Liver (tissue), 9 donors: ENCODE data around the gene EVL. TPM values are rescaled to one million over a fixed set of nuclear protein-coding genes. Genes with fewer than 3 reads are reported as not detected.

Experiments
- DNase-seq: peaks from one replicate; pipeline ENCODE4 v3.0.0-alpha.2; 2017; ENCODE audit warnings: low spot score
- H3K27ac ChIP-seq, 2 donors: one replicate each; pipeline ENCODE4 v1.7.0; 2013; ENCODE audit warnings: inconsistent platforms in 2 of 2, low read length in 2 of 2, control low read depth in 1 of 2, low read depth in 1 of 2, mild to moderate bottlenecking in 1 of 2
- H3K27me3 ChIP-seq, 4 donors: one replicate each; pipeline versions ENCODE4 v1.6.1 to v1.7.0; 2013; ENCODE audit warnings: low read length in 3 of 4, inconsistent platforms in 1 of 4, mild to moderate bottlenecking in 1 of 4, moderate library complexity in 1 of 4; ENCODE audit not compliant: control insufficient read depth in 4 of 4, insufficient read depth in 4 of 4
- H3K36me3 ChIP-seq, 4 donors: one replicate each; pipeline versions ENCODE4 v1.6.1 to v1.7.0; 2013; ENCODE audit warnings: low read length in 3 of 4, mild to moderate bottlenecking in 3 of 4, low read depth in 1 of 4, moderate library complexity in 1 of 4; ENCODE audit not compliant: control insufficient read depth in 4 of 4, insufficient read depth in 3 of 4
- H3K4me1 ChIP-seq, 4 donors: one replicate each; pipeline versions ENCODE4 v1.6.1 to v1.7.0; 2013; ENCODE audit warnings: low read length in 3 of 4, mild to moderate bottlenecking in 3 of 4, moderate library complexity in 1 of 4; ENCODE audit not compliant: control insufficient read depth in 4 of 4, insufficient read depth in 4 of 4
- H3K4me3 ChIP-seq, 3 donors: one replicate each; pipeline versions ENCODE4 v1.6.1 to v1.7.0; 2013; ENCODE audit warnings: low read length in 3 of 3, control low read depth in 1 of 3, low read depth in 1 of 3, mild to moderate bottlenecking in 1 of 3
- H3K9ac ChIP-seq, 2 donors: one replicate each; pipeline ENCODE4 v1.7.0; 2013; ENCODE audit warnings: low read length in 2 of 2, mild to moderate bottlenecking in 2 of 2, moderate library complexity in 2 of 2, control low read depth in 1 of 2, low read depth in 1 of 2
- H3K9me3 ChIP-seq, 4 donors: one replicate each; pipeline versions ENCODE4 v1.6.1 to v1.7.0; 2013; ENCODE audit warnings: low read length in 3 of 4; ENCODE audit not compliant: control insufficient read depth in 4 of 4
- EGR1 ChIP-seq, 2 donors: IDR thresholded peaks; 2 replicates each; pipeline ENCODE4 v1.6.1; 2016 to 2018; ENCODE audit warnings: antibody characterized with exemption in 2 of 2, low read depth in 2 of 2
- FOXA1 ChIP-seq: IDR thresholded peaks from 2 replicates; pipeline ENCODE4 v1.6.1; 2016; ENCODE audit warnings: antibody characterized with exemption
- GABPA ChIP-seq, 2 donors: IDR thresholded peaks in 1 of 2; conservative IDR thresholded peaks in 1 of 2; 2 replicates each; pipeline ENCODE4 v1.6.1; 2016; ENCODE audit warnings: antibody characterized with exemption in 2 of 2, mild to moderate bottlenecking in 1 of 2, moderate library complexity in 1 of 2
- HNF4A ChIP-seq, 2 donors: conservative IDR thresholded peaks; 2 replicates each; pipeline ENCODE4 v1.6.1; 2016; ENCODE audit warnings: antibody characterized with exemption in 2 of 2, mild to moderate bottlenecking in 2 of 2
- HNF4G ChIP-seq: IDR thresholded peaks from 2 replicates; pipeline ENCODE4 v1.6.1; 2016; ENCODE audit warnings: antibody characterized with exemption
- MAX ChIP-seq: IDR thresholded peaks from 2 replicates; pipeline ENCODE4 v1.6.1; 2016; ENCODE audit warnings: antibody characterized with exemption
- NR2F2 ChIP-seq: IDR thresholded peaks from 2 replicates; pipeline ENCODE4 v1.6.1; 2016; ENCODE audit warnings: antibody characterized with exemption
- RAD21 ChIP-seq, 2 donors: IDR thresholded peaks; 2 replicates each; pipeline ENCODE4 v1.6.1; 2016; ENCODE audit warnings: antibody characterized with exemption in 2 of 2, mild to moderate bottlenecking in 2 of 2
- RXRA ChIP-seq, 2 donors: IDR thresholded peaks; 2 replicates each; pipeline ENCODE4 v1.6.1; 2017 to 2018; ENCODE audit warnings: antibody characterized with exemption in 2 of 2, mild to moderate bottlenecking in 1 of 2
- TAF1 ChIP-seq: conservative IDR thresholded peaks from 2 replicates; pipeline ENCODE4 v1.6.1; 2016; ENCODE audit warnings: antibody characterized with exemption, mild to moderate bottlenecking
- YY1 ChIP-seq: IDR thresholded peaks from 2 replicates; pipeline ENCODE4 v1.6.1; 2016; ENCODE audit warnings: antibody characterized with exemption, mild to moderate bottlenecking
- WGBS: extraction: QIAGEN DNeasy Blood & Tissue Kit; methylation state at CpG from one replicate; pipeline ENCODE4 v1.1.7; 2013; 5-methylcytosine and 5-hydroxymethylcytosine counted together
- polyA plus RNA-seq, 2 donors: library from polyadenylated mRNA; stranded (reverse) in 1 of 2; unstranded in 1 of 2; fragments of 200-250 nt in 1 of 2; fragments of >200 nt in 1 of 2; fragmentation: Nextera tagmentation in 1 of 2; extraction: Ambion mirVana in 1 of 2; gene quantifications; one replicate each; pipeline versions ENCODE4 v1.2.1 to v1.2.3, GENCODE V29; 2013 to 2015
- total RNA-seq, 2 donors: library from RNA; depleted of rRNA; stranded (reverse); fragments of >200 nt; gene quantifications; one replicate each; pipeline ENCODE4 v1.2.3, GENCODE V29; 2014
- TF ChIP-seq, protein P1 (sequence below): IDR thresholded peaks from 2 replicates; pipeline ENCODE4 v1.6.1; 2016; ENCODE audit warnings: antibody characterized with exemption, mild to moderate bottlenecking
- TF ChIP-seq, protein P2 (sequence below): IDR thresholded peaks from 2 replicates; pipeline ENCODE4 v1.6.1; 2016; ENCODE audit warnings: antibody characterized with exemption
- donor health status: healthy.
- donor health status: healthy.
- donor health status: healthy.
- donor health status: healthy.
- donor health status: healthy.

The EVL gene
- total and polyA plus RNA-seq, 4 donors, result 11.3 to 85.9 (median 33.9) TPM

DNA sequence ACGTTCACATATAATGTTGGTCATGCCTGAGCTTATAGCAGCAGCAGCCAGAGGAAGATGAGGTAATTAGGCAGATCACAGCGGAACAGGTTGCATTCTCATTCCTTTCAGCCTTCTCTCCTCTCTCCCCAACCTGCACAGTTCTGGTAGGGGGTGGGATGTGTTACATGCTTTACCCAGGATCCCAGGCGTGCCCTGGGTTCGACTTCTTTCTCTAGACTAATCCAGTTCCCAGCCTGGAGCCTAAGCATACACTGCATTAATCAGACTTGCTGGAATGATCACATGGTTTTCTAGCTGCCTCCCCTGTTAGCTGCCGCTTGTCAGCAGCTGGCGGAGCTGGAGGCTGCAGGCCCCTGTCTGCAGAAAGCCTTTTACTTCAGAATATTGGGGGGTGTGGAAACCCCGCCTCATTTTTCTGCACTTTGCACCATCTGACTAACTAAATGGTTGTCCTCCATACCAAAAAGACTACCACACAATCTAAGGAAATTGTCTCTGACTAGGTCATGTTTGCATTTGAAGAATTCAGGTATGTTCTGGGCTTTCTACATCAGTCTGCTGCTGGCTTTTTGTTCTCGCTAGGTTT lies 46.0 kb upstream of the EVL start:
- no peaks in the 10 kb centered on the region for H3K27me3 ChIP-seq
- no peak overlapping the region for H3K4me3 ChIP-seq
- H3K4me1 ChIP-seq, result peaks cover 0 to 5% (median 3%) of the 10 kb centered on the region in 4 donors
- no peaks in the 10 kb centered on the region for H3K9me3 ChIP-seq
- no peaks in the 10 kb centered on the region for H3K36me3 ChIP-seq
- no peak overlapping the region for H3K9ac ChIP-seq
- WGBS, result 91% methylated on average over 8 of the region's 8 CpGs
- TF ChIP-seq RAD21 (IDR thresholded peaks at IDR 0.05), result no peak
- TF ChIP-seq NR2F2, result no peak
- TF ChIP-seq FOXA1, result no peak
- TF ChIP-seq, protein P1, sequence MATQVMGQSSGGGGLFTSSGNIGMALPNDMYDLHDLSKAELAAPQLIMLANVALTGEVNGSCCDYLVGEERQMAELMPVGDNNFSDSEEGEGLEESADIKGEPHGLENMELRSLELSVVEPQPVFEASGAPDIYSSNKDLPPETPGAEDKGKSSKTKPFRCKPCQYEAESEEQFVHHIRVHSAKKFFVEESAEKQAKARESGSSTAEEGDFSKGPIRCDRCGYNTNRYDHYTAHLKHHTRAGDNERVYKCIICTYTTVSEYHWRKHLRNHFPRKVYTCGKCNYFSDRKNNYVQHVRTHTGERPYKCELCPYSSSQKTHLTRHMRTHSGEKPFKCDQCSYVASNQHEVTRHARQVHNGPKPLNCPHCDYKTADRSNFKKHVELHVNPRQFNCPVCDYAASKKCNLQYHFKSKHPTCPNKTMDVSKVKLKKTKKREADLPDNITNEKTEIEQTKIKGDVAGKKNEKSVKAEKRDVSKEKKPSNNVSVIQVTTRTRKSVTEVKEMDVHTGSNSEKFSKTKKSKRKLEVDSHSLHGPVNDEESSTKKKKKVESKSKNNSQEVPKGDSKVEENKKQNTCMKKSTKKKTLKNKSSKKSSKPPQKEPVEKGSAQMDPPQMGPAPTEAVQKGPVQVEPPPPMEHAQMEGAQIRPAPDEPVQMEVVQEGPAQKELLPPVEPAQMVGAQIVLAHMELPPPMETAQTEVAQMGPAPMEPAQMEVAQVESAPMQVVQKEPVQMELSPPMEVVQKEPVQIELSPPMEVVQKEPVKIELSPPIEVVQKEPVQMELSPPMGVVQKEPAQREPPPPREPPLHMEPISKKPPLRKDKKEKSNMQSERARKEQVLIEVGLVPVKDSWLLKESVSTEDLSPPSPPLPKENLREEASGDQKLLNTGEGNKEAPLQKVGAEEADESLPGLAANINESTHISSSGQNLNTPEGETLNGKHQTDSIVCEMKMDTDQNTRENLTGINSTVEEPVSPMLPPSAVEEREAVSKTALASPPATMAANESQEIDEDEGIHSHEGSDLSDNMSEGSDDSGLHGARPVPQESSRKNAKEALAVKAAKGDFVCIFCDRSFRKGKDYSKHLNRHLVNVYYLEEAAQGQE, result no peak
- no peak for TF ChIP-seq HNF4A (conservative IDR thresholded peaks at IDR 0.05)
- TF ChIP-seq YY1, result no peak
- H3K27ac ChIP-seq, result peak overlapping the region; percentile 20 to 46
- no peak for DNase-seq

DNA sequence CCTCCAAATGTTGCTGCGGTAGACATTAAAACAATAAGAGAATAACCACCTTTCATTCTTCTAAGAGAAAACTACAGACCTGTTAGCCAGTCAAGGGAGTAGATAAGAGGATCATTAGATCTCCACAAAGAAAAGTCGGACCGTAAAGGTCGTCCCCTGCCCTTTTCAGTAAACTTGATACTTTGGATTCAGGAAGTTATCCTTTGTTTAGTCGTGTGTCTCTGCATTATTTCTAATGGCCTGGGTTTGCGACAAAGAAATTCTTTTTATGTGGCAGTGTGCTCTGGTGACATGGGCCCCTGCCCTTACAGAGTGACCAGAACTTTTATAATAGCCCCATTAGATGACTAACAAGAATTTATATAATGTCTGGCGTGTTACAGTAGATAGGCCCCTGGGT lies 44.6 kb upstream of the EVL start:
- Histone ChIP-seq H3K9me3 (no peaks in the 10 kb centered on the region), H3K9ac (no peak overlapping the region), H3K27me3 (no peaks in the 10 kb centered on the region), H3K4me3 (no peak overlapping the region), H3K36me3 (no peaks in the 10 kb centered on the region), H3K27ac (no peak overlapping the region), H3K4me1 (peaks cover 0 to 5% (median 3%) of the 10 kb centered on the region in 4 donors)
- no peak for DNase-seq
- WGBS, result 70% methylated on average over 7 of the region's 7 CpGs
- TF ChIP-seq MAX, result no peak
- TF ChIP-seq RXRA (IDR thresholded peaks at IDR 0.05), result no peak
- no peak for TF ChIP-seq GABPA (IDR thresholded peaks at IDR 0.05 in 1 of 2, conservative IDR thresholded peaks at IDR 0.05 in 1 of 2)
- no peak for TF ChIP-seq RAD21 (IDR thresholded peaks at IDR 0.05)
- no peak for TF ChIP-seq TAF1
- TF ChIP-seq EGR1 (IDR thresholded peaks at IDR 0.05; ENCODE audit: low read depth in 2 of 2), result no peak
- TF ChIP-seq, protein P1, result no peak
- TF ChIP-seq, protein P2, sequence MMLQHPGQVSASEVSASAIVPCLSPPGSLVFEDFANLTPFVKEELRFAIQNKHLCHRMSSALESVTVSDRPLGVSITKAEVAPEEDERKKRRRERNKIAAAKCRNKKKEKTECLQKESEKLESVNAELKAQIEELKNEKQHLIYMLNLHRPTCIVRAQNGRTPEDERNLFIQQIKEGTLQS, result no peak
- TF ChIP-seq HNF4G, result no peak
